GM12801 (cell line): Measurements from ENCODE around the gene TPBGL.

Experiments used
- TF ChIP-seq, protein P1 (sequence below): IDR thresholded peaks from one replicate; pipeline ENCODE4 v1.5.1; 2011; ENCODE audit warnings: control low read depth; ENCODE audit not compliant: insufficient read length; ENCODE audit errors: extremely low read depth

The TPBGL gene

DNA sequence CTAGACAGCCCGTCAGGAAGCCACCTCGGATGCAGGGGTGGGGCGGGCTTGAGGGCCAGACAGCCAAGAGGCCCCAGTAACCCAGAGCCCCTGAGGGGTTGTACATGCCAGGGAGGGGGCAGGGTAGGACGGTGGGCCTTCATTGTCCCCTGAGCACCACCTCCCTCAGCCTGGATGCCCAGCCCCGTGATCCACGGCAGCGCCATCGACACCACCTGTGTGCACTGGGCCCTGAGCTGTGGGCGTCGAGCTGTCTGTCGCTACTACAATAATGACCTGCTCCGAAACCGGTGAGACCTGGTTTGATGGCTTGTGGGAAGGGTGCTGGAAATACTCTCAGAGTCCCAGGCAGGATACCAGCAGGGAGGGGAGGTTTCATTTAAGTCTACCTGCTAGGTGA is 37.4 kb upstream of the TPBGL start:
- TF ChIP-seq, protein P1, sequence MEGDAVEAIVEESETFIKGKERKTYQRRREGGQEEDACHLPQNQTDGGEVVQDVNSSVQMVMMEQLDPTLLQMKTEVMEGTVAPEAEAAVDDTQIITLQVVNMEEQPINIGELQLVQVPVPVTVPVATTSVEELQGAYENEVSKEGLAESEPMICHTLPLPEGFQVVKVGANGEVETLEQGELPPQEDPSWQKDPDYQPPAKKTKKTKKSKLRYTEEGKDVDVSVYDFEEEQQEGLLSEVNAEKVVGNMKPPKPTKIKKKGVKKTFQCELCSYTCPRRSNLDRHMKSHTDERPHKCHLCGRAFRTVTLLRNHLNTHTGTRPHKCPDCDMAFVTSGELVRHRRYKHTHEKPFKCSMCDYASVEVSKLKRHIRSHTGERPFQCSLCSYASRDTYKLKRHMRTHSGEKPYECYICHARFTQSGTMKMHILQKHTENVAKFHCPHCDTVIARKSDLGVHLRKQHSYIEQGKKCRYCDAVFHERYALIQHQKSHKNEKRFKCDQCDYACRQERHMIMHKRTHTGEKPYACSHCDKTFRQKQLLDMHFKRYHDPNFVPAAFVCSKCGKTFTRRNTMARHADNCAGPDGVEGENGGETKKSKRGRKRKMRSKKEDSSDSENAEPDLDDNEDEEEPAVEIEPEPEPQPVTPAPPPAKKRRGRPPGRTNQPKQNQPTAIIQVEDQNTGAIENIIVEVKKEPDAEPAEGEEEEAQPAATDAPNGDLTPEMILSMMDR: no peak

DNA sequence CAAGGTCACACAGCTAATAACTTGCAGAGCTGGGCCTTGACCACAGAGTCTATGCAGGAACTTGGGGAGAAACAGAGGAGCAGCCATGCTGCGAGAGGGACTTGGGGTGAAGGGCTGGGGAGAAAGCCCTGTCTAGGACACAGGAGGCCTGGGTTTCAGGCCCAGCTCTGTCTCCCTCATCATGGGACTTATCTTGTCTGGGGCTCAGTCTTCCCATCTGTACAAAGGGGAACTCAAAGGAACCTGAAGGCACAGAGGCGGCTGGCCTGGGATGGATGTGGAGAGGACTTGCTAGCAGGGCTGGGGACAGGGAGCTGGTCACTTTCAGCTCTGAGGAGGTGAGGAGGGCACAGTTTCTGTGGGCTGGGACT is 36.9 kb upstream of the TPBGL start:
- TF ChIP-seq, protein P1: no peak

DNA sequence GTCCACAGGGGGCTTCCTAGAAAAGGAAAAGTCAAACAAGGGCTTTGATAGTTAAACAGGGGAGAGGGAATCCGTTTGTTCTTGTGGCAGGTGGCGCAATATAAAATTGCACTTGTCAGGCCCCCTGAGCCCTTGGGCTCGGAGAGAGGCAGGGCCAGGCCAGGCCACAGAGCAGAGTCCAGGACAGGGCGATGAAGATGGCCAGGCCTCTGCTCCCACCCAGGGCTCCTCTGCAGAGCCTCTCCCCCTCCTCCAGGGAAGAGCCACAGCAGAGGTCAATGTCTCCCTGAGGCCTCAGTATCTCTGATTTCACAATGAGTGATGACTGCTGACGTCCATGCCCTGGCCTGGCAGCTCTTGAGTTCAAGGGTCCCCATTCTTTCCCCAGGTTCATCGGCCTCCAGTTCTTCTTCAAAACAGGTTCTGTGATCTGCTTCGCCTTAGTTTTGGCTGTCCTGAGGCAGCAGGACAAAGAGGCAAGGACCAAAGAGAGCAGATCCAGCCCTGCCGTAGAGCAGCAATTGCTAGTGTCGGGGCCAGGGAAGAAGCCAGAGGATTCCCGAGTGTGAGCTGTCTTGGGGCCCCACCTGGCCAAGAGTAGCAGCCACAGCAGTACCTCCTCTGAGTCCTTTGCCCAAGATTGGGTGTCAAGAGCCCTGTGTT is 36.4 kb upstream of the TPBGL start:
- TF ChIP-seq, protein P1: no peak

DNA sequence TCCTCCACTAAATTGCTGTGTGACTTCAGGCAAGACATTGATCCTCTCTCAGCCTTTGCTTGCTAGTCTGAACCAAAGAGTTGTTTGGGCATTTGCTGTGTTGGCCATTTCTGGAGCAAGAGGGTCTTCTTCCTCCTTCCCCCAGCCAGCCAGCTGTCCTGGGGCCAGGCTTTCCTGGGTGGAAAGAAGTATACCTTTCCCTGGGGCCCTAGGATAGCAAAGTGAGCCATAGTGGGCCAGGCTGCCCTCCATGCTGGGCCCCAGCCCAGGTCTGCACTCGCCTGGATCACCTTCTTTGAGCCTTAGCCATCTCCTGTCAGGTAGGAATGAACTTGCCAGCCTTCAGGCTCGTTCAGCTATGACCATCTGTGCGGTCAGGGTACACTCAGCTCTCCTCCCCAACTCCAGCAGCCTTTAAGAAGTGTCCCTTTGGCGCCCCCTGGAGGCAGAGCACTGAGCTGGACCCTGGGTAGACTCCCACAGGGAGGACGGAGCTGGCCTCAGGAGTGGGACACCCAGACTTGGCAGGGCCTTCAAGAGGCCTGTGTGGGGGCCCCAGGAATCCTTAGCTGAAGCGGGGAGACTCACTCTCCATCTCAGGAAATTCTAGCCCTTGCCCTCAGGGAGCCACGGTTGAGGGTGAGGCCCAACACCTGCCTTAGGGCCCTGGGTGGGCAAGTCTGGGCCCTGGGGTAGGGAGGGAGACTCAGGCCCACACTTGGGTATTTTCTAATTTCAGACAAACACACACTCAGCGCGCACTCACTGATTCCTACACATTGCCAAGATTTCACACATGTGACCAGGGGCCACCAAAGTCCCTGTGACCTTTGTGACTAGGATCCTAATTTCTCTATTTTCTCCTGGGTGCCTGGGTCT is 35.6 kb upstream of the TPBGL start:
- TF ChIP-seq, protein P1: no peak

DNA sequence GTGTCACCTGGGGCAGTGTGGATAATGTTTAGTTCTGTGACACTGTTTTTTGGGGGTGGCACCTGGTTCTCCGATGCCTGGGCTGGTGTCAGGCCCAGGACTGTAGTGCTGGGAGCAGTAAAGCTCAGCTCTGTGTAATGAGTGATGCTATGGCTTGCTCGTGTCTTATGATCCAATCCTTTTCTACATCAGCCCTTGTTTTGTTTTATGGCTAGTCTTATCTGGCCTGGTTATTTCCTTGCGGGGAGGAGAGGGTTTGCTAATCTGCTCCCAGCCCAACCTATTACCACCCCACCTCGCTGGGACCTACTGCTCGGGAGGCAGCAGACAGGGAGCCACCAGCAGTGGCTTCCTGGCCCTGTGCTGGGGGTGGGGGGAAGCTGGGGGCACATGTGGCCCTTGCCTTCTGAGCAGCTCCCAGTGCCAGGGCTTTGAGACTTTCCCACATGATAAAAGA is 35.0 kb upstream of the TPBGL start:
- TF ChIP-seq, protein P1: no peak

DNA sequence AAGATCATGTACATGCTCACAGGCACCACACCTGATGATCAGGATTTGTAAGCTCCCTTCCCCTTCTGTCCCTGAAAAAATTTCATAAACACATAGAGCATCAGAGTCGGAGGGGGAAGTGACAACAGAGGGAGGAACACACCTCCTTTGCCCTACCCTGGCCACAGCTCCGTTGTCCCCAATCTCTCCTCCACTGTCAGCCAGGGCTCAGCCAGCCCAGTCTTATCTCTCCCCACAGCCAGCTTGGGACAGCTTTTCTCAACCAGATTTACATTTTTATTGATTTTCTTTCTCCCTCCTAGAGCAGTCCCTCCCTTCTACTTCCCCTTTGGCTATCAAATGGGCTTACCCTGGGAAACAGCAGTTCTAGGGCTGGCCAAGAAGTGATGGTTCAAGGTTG is 32.1 kb upstream of the TPBGL start:
- TF ChIP-seq, protein P1: no peak

DNA sequence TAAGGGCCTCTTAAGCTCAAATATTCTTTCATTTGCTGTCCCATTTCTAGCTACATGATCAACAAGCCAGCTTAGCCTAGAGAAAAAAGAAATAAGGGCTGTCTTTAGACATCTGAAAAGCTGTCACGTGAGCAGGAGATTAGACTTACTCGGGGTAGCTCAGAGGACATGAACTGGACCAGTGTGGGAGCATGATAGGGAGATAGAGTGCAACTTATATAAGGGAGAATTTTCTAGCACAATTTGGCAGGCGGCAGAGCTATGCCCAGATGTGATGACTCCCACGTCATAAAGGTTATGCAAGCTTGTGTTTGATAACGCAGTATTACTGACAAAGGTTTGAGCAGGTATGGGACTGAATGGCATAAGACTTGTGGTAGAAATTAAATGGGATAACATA is 28.2 kb upstream of the TPBGL start:
- TF ChIP-seq, protein P1: no peak
